OCI-LY7 (cell line): ENCODE results near the gene PPP6C. TPM values are rescaled to one million over a fixed set of nuclear protein-coding genes. Genes with fewer than 3 reads are reported as not detected.

Experiments
- BruUV-seq: library from RNA; stranded (reverse); fragments of 400-500 nt; replicated peaks from 2 replicates; lab custom pipeline; 2021; lab: Mats Ljungman, UMichigan
- CTCF ChIA-PET: fragments of 300-600 bp; sonication (Branson Sonifier 250); formaldehyde crosslinking; loops from one replicate; lab custom pipeline; 2022; ENCODE audit warnings: antibody characterized with exemption; ENCODE audit not compliant: unreplicated experiment; lab: Charles Lee
- POLR2A ChIA-PET: fragments of 300-600 bp; sonication (Branson Sonifier 250); formaldehyde crosslinking; loops from one replicate; lab custom pipeline; 2022; ENCODE audit warnings: antibody characterized with exemption; lab: Charles Lee
- DNase-seq: peaks from one replicate; pipeline ENCODE4 v3.0.0-alpha.2; 2015; ENCODE audit warnings: low spot score
- H2AFZ ChIP-seq: fragments of 200-600 bp; sonication (generic), shearing (Covaris generic); 2 replicates; pipeline ENCODE4 v1.6.1; 2014; ENCODE audit warnings: mild to moderate bottlenecking, antibody characterized with exemption, low read length, moderate library complexity
- H3K27ac ChIP-seq: fragments of 200-600 bp; sonication (generic); 2 replicates; pipeline ENCODE4 v1.5.1; 2014; ENCODE audit warnings: mixed run types, low read depth, mild to moderate bottlenecking, moderate library complexity, low read length, inconsistent platforms; ENCODE audit not compliant: poor library complexity, severe bottlenecking
- H3K36me3 ChIP-seq: fragments of 200-600 bp; sonication (generic); 2 replicates; pipeline ENCODE4 v1.6.1; 2014; ENCODE audit warnings: mild to moderate bottlenecking, antibody characterized with exemption, low read length, moderate library complexity, mixed read lengths; ENCODE audit not compliant: insufficient read depth
- H3K4me1 ChIP-seq: fragments of 200-600 bp; sonication (generic); 2 replicates; pipeline ENCODE4 v1.5.1; 2014; ENCODE audit warnings: mild to moderate bottlenecking, low read length; ENCODE audit not compliant: insufficient read depth, poor library complexity, severe bottlenecking
- H3K4me2 ChIP-seq: fragments of 200-600 bp; sonication (generic); 2 replicates; pipeline ENCODE4 v1.6.1; 2014; ENCODE audit warnings: mild to moderate bottlenecking, low read length
- H3K4me3 ChIP-seq: fragments of 200-600 bp; sonication (generic); 2 replicates; pipeline ENCODE4 v1.5.1; 2014; ENCODE audit warnings: mild to moderate bottlenecking, low read depth, low read length; ENCODE audit not compliant: poor library complexity, severe bottlenecking
- H3K79me2 ChIP-seq: fragments of 200-600 bp; sonication (generic); 2 replicates; pipeline ENCODE4 v1.6.1; 2016; ENCODE audit warnings: low read depth, mild to moderate bottlenecking, low read length, moderate library complexity, mixed read lengths; ENCODE audit not compliant: insufficient read depth
- H3K9me2 ChIP-seq: fragments of 200-600 bp; sonication (generic); 2 replicates; pipeline ENCODE4 v1.6.1; 2016; ENCODE audit warnings: mild to moderate bottlenecking, low read length, mixed read lengths; ENCODE audit not compliant: insufficient read depth
- H3K9me3 ChIP-seq: fragments of 200-600 bp; sonication (generic); 2 replicates; pipeline ENCODE4 v1.6.1; 2014; ENCODE audit warnings: mild to moderate bottlenecking, mixed run types, low read length, mixed read lengths
- H4K20me1 ChIP-seq: fragments of 200-600 bp; sonication (generic); 2 replicates; pipeline ENCODE4 v1.6.1; 2014; ENCODE audit warnings: mild to moderate bottlenecking, antibody characterized with exemption, low read length, moderate library complexity, mixed read lengths; ENCODE audit not compliant: insufficient read depth
- EZH2phosphoT487 ChIP-seq: fragments of 200-600 bp; sonication (generic); IDR thresholded peaks from 2 replicates; pipeline ENCODE4 v1.6.1; 2018; ENCODE audit warnings: low read depth, borderline replicate concordance, mild to moderate bottlenecking, mixed run types, antibody characterized with exemption, low read length, moderate library complexity, mixed read lengths
- intact Hi-C: fragments of 100-400 bp; cut with micrococcal nuclease; formaldehyde crosslinking; loops from one replicate; pipeline ENCODE4 v1.10.0; 2022; ENCODE audit not compliant: unreplicated experiment
- total RNA-seq, 2 experiments: library from RNA; depleted of rRNA in 1 of 2; stranded (reverse); fragments of >200 nt in 1 of 2; shearing (Covaris generic) in 1 of 2; gene quantifications; 2 replicates each; pipeline ENCODE4 v1.2.3, GENCODE V29; 2014 to 2022
- TF ChIP-seq, protein P1 (sequence below): fragments of 200-600 bp; sonication (generic); conservative IDR thresholded peaks from 2 replicates; pipeline ENCODE4 v1.5.1; 2014; ENCODE audit warnings: mild to moderate bottlenecking, antibody characterized with exemption, low read length, moderate library complexity, mixed read lengths

The PPP6C gene
- total RNA-seq, 2 experiments from 2014 or later: 21.4 to 55.1 TPM

- no peak for DNase-seq
- TF ChIP-seq, protein P1, sequence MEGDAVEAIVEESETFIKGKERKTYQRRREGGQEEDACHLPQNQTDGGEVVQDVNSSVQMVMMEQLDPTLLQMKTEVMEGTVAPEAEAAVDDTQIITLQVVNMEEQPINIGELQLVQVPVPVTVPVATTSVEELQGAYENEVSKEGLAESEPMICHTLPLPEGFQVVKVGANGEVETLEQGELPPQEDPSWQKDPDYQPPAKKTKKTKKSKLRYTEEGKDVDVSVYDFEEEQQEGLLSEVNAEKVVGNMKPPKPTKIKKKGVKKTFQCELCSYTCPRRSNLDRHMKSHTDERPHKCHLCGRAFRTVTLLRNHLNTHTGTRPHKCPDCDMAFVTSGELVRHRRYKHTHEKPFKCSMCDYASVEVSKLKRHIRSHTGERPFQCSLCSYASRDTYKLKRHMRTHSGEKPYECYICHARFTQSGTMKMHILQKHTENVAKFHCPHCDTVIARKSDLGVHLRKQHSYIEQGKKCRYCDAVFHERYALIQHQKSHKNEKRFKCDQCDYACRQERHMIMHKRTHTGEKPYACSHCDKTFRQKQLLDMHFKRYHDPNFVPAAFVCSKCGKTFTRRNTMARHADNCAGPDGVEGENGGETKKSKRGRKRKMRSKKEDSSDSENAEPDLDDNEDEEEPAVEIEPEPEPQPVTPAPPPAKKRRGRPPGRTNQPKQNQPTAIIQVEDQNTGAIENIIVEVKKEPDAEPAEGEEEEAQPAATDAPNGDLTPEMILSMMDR: no peak
- TF ChIP-seq EZH2phosphoT487: no peak
- Histone ChIP-seq H3K27ac (no peak overlapping the region), H4K20me1 (no peaks in the 10 kb centered on the region), H2AFZ (no peak overlapping the region), H3K4me2 (no peak overlapping the region), H3K9me2 (no peaks in the 10 kb centered on the region), H3K36me3 (peaks cover 57% of the 10 kb centered on the region), H3K9me3 (no peaks in the 10 kb centered on the region), H3K79me2 (no peaks in the 10 kb centered on the region), H3K4me3 (no peak overlapping the region), H3K4me1 (no peaks in the 10 kb centered on the region)
- BruUV-seq: no TSS peak
- CTCF ChIA-PET: no interaction called here
- intact Hi-C loops: no loop called here
- POLR2A ChIA-PET: no interaction called here
Observed at GRCh38 chr9:125214186-125214585, 24.6 kb upstream of the PPP6C start.

DNA sequence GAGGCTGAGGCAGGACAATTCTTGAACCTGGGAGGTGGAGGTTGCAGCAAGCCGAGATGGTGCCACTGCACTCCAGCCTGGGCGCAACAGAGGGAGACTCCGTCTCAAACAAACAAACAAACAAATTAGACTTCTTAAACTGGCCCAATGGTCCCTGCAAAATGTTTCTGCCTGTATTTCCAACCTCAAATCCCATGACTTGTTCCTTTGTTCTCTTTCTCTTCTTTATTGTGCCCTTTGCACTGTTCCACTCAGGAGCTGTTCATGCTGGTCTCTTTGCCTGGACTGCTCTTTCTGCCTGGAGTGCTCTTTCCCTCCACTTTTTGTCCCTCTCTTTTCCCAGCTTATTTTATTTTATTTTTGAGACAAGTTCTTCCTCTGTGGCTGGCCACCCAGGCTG lies 14.9 kb upstream of the PPP6C start:
- ChIA-PET POLR2A (interaction anchor here (1.1 to 1.5 kb wide), 2 partner anchors 10 to 37 kb away, joined by 4 read pairs; partner anchors contain the start of gene HSPA5), CTCF (no interaction called here)
- no peak overlapping the region for H2AFZ ChIP-seq
- H4K20me1 ChIP-seq: no peaks in the 10 kb centered on the region
- DNase-seq: no peak
- no peak overlapping the region for H3K4me3 ChIP-seq
- no peak overlapping the region for H3K27ac ChIP-seq
- H3K36me3 ChIP-seq: peaks cover 55% of the 10 kb centered on the region
- TF ChIP-seq, protein P1: no peak
- TF ChIP-seq EZH2phosphoT487: no peak
- peaks cover 12% of the 10 kb centered on the region for H3K4me1 ChIP-seq
- H3K9me2 ChIP-seq: no peaks in the 10 kb centered on the region
- H3K4me2 ChIP-seq: no peak overlapping the region
- intact Hi-C loops: no loop called here
- BruUV-seq: no TSS peak
- H3K9me3 ChIP-seq: no peaks in the 10 kb centered on the region
- peaks cover 9% of the 10 kb centered on the region for H3K79me2 ChIP-seq

DNA sequence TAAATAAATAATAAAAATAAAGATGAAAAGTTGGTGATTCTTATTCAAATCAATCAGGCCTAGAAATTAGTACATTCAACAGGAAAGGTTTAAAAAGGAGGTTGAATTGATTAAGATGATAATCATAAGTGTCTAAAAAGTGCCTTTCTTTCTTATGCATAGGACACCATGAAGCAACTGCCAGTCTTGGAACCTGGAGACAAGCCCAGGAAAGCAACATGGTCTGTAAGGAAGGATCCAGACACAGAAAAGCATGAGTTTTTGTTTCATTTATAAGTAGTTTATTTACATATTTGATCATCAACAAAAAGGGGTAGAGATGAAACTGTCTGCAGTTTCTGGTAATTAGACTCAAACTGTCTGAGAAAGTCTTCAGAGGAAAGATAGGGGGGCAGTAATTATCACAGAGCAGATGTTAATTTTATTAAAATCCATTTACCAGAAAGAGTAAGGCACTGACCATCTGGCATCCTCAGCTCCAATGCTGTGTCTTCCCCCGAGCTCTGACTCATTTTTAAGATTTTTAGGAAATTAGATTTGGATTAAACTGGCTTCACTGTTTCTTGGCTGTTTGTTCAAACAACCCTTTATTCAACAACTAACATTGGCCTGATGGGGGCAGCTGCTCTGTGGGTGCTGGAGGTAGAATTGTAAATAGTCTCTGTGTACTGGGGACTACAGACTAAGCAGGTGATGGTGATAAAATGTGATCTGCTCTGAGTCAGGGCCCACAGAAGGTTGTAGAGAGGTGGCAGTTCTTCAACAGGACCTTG lies 13.4 kb upstream of the PPP6C start:
- Histone ChIP-seq H3K27ac (no peak overlapping the region), H3K36me3 (peaks cover 42% of the 10 kb centered on the region), H3K4me1 (peaks cover 14% of the 10 kb centered on the region), H4K20me1 (no peaks in the 10 kb centered on the region), H3K9me2 (no peaks in the 10 kb centered on the region), H2AFZ (no peak overlapping the region), H3K79me2 (peaks cover 9% of the 10 kb centered on the region), H3K9me3 (no peaks in the 10 kb centered on the region), H3K4me3 (no peak overlapping the region), H3K4me2 (no peak overlapping the region)
- ChIA-PET POLR2A (interaction anchor here (0.5 to 2.2 kb wide), 6 partner anchors 9 to 424 kb away, joined by 3 to 15 read pairs (median 3); partner anchors contain the start of gene HSPA5), CTCF (no interaction called here)
- DNase-seq: no peak
- no TSS peak for BruUV-seq
- intact Hi-C loops: no loop called here
- TF ChIP-seq EZH2phosphoT487: no peak
- TF ChIP-seq, protein P1: peak; percentile 52; the same call in 1 of the 2 replicates
